ENCODE data around the gene FCHO2.

The FCHO2 gene

DNA sequence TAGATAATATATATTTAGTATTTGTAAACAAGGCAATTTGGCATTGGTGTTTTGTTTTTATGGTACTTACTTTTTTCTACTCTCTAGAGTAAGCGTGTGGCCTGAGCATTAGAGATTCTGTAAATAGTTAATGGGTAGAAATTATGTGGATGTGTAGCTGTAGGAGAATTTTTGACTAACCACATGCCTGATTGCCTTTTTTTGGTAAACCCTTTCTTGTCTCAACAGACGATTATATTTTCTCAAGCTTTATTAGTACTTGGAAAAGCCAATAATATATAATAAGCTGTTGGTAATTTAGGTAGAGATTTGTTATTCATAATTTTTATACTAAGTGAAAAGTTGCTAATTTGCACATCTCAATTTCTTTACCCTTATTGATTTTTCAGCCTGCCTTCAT lies 76.8 kb downstream of the FCHO2 start:
- Histone ChIP-seq H3K9ac (ENCODE audit: insufficient read length) (no peak overlapping the region), H3K4me3 (no peak overlapping the region), H3K9me3 (ENCODE audit: low read depth, low read length) (no peaks in the 10 kb centered on the region), H3K27ac (no peak overlapping the region), H3K36me3 (ENCODE audit: insufficient read depth, low read length) (no peaks in the 10 kb centered on the region)
- TF ChIP-seq EZH2 (IDR thresholded peaks at IDR 0.05) (no peak), FOXP2 (optimal IDR thresholded peaks at IDR 0.05; ENCODE audit: control extremely low read depth, extremely low read length, insufficient read depth) (no peak), POLR2AphosphoS5 (IDR thresholded peaks at IDR 0.05; ENCODE audit: borderline replicate concordance, low read depth, low read length) (no peak)
- DNase-seq (ENCODE audit: low read depth, low spot score) = no peak

- no peak for DNase-seq (ENCODE audit: low read depth, low spot score)
- TF ChIP-seq FOXP2 (optimal IDR thresholded peaks at IDR 0.05; ENCODE audit: control extremely low read depth, extremely low read length, insufficient read depth) (no peak), POLR2AphosphoS5 (IDR thresholded peaks at IDR 0.05; ENCODE audit: borderline replicate concordance, low read depth, low read length) (no peak), EZH2 (IDR thresholded peaks at IDR 0.05) (no peak)
- Histone ChIP-seq H3K9me3 (ENCODE audit: low read depth, low read length) (no peaks in the 10 kb centered on the region), H3K9ac (ENCODE audit: insufficient read length) (no peak overlapping the region), H3K36me3 (ENCODE audit: insufficient read depth, low read length) (no peaks in the 10 kb centered on the region), H3K4me3 (no peak overlapping the region), H3K27ac (no peak overlapping the region)
Measured at GRCh38 chr5:73037545-73037944, 81.7 kb downstream of the FCHO2 start.

- H3K9ac ChIP-seq (ENCODE audit: insufficient read length) = no peak overlapping the region
- TF ChIP-seq EZH2 (IDR thresholded peaks at IDR 0.05) = no peak
- no peak for TF ChIP-seq POLR2AphosphoS5 (IDR thresholded peaks at IDR 0.05; ENCODE audit: borderline replicate concordance, low read depth, low read length)
- no peak for TF ChIP-seq FOXP2 (optimal IDR thresholded peaks at IDR 0.05; ENCODE audit: control extremely low read depth, extremely low read length, insufficient read depth)
- no peak overlapping the region for H3K4me3 ChIP-seq
- H3K36me3 ChIP-seq (ENCODE audit: insufficient read depth, low read length) = no peaks in the 10 kb centered on the region
- no peak overlapping the region for H3K27ac ChIP-seq
- peak; percentile 51 for DNase-seq (ENCODE audit: low read depth, low spot score)
- no peaks in the 10 kb centered on the region for H3K9me3 ChIP-seq (ENCODE audit: low read depth, low read length)
Measured at GRCh38 chr5:73039082-73039481, 83.2 kb downstream of the FCHO2 start.

DNA sequence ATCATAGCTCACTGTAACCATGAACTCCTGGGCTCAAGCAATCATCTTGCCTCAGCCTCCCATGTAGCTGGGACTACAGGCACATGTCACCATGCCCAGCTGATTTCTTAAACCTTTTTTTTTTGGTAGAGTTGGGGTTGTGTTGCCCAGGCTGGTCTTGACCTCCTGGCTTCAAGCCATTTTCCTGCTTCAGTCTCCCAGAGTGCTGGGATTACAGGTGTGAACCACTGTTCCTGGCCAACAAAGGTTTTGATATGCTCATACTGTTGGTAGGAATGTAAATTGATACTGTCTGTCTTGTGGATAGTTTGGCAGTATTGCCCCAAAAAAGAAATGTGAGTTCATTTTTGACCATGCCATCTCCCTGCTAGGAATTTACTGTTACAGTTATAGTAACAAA lies 87.2 kb downstream of the FCHO2 start:
- no peak overlapping the region for H3K27ac ChIP-seq
- H3K9me3 ChIP-seq (ENCODE audit: low read depth, low read length) = no peaks in the 10 kb centered on the region

GRCh38 chr5:73044546-73044945 lies 88.7 kb downstream of the FCHO2 start:
- no peaks in the 10 kb centered on the region; the same call in 1 of the 2 replicates for H3K36me3 ChIP-seq (ENCODE audit: insufficient read depth, low read length)
- no peak overlapping the region for H3K27ac ChIP-seq
- no peaks in the 10 kb centered on the region for H3K9me3 ChIP-seq (ENCODE audit: low read depth, low read length)
- no peak overlapping the region for H3K9ac ChIP-seq (ENCODE audit: insufficient read length)
- DNase-seq (ENCODE audit: low read depth, low spot score) = no peak
- H3K4me3 ChIP-seq = no peak overlapping the region
- TF ChIP-seq EZH2 (IDR thresholded peaks at IDR 0.05) (no peak), POLR2AphosphoS5 (IDR thresholded peaks at IDR 0.05; ENCODE audit: borderline replicate concordance, low read depth, low read length) (no peak), FOXP2 (optimal IDR thresholded peaks at IDR 0.05; ENCODE audit: control extremely low read depth, extremely low read length, insufficient read depth) (no peak)

More for the DNA sequence above, 87.2 kb downstream of the FCHO2 start:
- no peak for TF ChIP-seq POLR2AphosphoS5 (IDR thresholded peaks at IDR 0.05; ENCODE audit: borderline replicate concordance, low read depth, low read length)
- no peak for TF ChIP-seq FOXP2 (optimal IDR thresholded peaks at IDR 0.05; ENCODE audit: control extremely low read depth, extremely low read length, insufficient read depth)
- TF ChIP-seq EZH2 (IDR thresholded peaks at IDR 0.05) = no peak
- H3K4me3 ChIP-seq = no peak overlapping the region
- no peak overlapping the region for H3K9ac ChIP-seq (ENCODE audit: insufficient read length)
- DNase-seq (ENCODE audit: low read depth, low spot score) = no peak
- H3K36me3 ChIP-seq (ENCODE audit: insufficient read depth, low read length) = no peaks in the 10 kb centered on the region; the same call in 1 of the 2 replicates

- Histone ChIP-seq H3K9ac (ENCODE audit: insufficient read length) (no peak overlapping the region), H3K27ac (no peak overlapping the region), H3K9me3 (ENCODE audit: low read depth, low read length) (no peaks in the 10 kb centered on the region), H3K4me3 (no peak overlapping the region), H3K36me3 (ENCODE audit: insufficient read depth, low read length) (no peaks in the 10 kb centered on the region; the same call in 1 of the 2 replicates)
- DNase-seq (ENCODE audit: low read depth, low spot score) = no peak
- no peak for TF ChIP-seq FOXP2 (optimal IDR thresholded peaks at IDR 0.05; ENCODE audit: control extremely low read depth, extremely low read length, insufficient read depth)
- no peak for TF ChIP-seq EZH2 (IDR thresholded peaks at IDR 0.05)
- no peak for TF ChIP-seq POLR2AphosphoS5 (IDR thresholded peaks at IDR 0.05; ENCODE audit: borderline replicate concordance, low read depth, low read length)
Measured at GRCh38 chr5:73045623-73046022, 89.8 kb downstream of the FCHO2 start.

DNA sequence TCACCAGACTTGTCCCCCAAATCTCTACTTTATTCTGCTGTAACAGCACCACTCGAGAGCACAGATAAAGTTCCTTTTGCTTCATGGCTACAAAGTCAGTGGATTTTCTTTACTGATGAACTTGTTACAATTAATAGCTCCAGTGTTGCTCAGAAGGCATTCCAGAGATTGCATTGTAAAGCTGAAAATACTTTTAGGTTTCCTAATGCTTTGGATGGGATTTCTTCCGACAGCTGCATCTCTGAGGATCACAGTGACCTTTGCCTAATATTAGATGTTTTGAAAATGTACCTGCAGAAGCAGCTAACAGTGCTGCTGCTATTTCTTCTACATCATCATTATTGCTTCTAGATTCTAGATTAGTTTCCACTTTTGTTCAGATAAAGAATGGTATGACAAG lies 105.8 kb downstream of the FCHO2 start:
- TF ChIP-seq POLR2AphosphoS5 (IDR thresholded peaks at IDR 0.05; ENCODE audit: borderline replicate concordance, low read depth, low read length) = no peak
- TF ChIP-seq FOXP2 (optimal IDR thresholded peaks at IDR 0.05; ENCODE audit: control extremely low read depth, extremely low read length, insufficient read depth) = no peak
- TF ChIP-seq EZH2 (IDR thresholded peaks at IDR 0.05) = no peak
- Histone ChIP-seq H3K9ac (ENCODE audit: insufficient read length) (no peak overlapping the region), H3K36me3 (ENCODE audit: insufficient read depth, low read length) (no peaks in the 10 kb centered on the region), H3K4me3 (no peak overlapping the region), H3K27ac (no peak overlapping the region), H3K9me3 (ENCODE audit: low read depth, low read length) (no peaks in the 10 kb centered on the region)
- no peak for DNase-seq (ENCODE audit: low read depth, low spot score)

- Histone ChIP-seq H3K27ac (no peak overlapping the region), H3K36me3 (ENCODE audit: insufficient read depth, low read length) (no peaks in the 10 kb centered on the region), H3K9me3 (ENCODE audit: low read depth, low read length) (no peaks in the 10 kb centered on the region), H3K9ac (ENCODE audit: insufficient read length) (no peak overlapping the region), H3K4me3 (no peak overlapping the region)
- DNase-seq (ENCODE audit: low read depth, low spot score) = no peak
- TF ChIP-seq EZH2 (IDR thresholded peaks at IDR 0.05) (no peak), FOXP2 (optimal IDR thresholded peaks at IDR 0.05; ENCODE audit: control extremely low read depth, extremely low read length, insufficient read depth) (no peak), POLR2AphosphoS5 (IDR thresholded peaks at IDR 0.05; ENCODE audit: borderline replicate concordance, low read depth, low read length) (no peak)
Measured at GRCh38 chr5:73066466-73066865, 110.6 kb downstream of the FCHO2 start.

GRCh38 chr5:73067213-73067612 lies 111.4 kb downstream of the FCHO2 start:
- TF ChIP-seq EZH2 (IDR thresholded peaks at IDR 0.05) = no peak
- no peak overlapping the region for H3K27ac ChIP-seq
- no peak for DNase-seq (ENCODE audit: low read depth, low spot score)
- no peaks in the 10 kb centered on the region for H3K9me3 ChIP-seq (ENCODE audit: low read depth, low read length)
- no peak overlapping the region for H3K4me3 ChIP-seq
- no peak overlapping the region for H3K9ac ChIP-seq (ENCODE audit: insufficient read length)
- no peaks in the 10 kb centered on the region for H3K36me3 ChIP-seq (ENCODE audit: insufficient read depth, low read length)
